Psoas muscle (tissue), 8 donors: ENCODE data around the gene CEP70. TPM values are rescaled to one million over a fixed set of nuclear protein-coding genes. Genes with fewer than 3 reads are reported as not detected.
"Not testable (repeated sequence)": the region's sequence is repeated elsewhere in the genome, so short reads cannot be mapped to it uniquely, and the experiment has no call there.

Source experiments
- ATAC-seq, 4 donors: fragments of 200-7000 bp; cut with Tn5 transposase; one replicate each; pipeline ENCODE4 v1.9.1; 2020; ENCODE audit warnings: moderate library complexity in 3 of 4, mild to moderate bottlenecking in 2 of 4
- DNase-seq, 2 donors: peaks; one replicate each; pipeline ENCODE4 v3.0.0-alpha.2; 2020
- H3K27ac ChIP-seq: fragments of 200-600 bp; one replicate; pipeline ENCODE4 v1.8.0; 2022
- H3K27me3 ChIP-seq, 3 donors: fragments of 200-600 bp in 1 of 3; one replicate each; pipeline versions ENCODE4 v1.6.1 to v1.8.0; 2013 to 2022; ENCODE audit warnings: low read length in 2 of 3, mild to moderate bottlenecking in 2 of 3, moderate library complexity in 1 of 3; ENCODE audit not compliant: insufficient read depth in 3 of 3
- H3K36me3 ChIP-seq, 2 donors: fragments of 200-600 bp in 1 of 2; one replicate each; pipeline versions ENCODE4 v1.6.1 to v1.8.0; 2013 to 2022; ENCODE audit warnings: low read depth in 1 of 2, mild to moderate bottlenecking in 1 of 2, moderate library complexity in 1 of 2; ENCODE audit not compliant: insufficient read depth in 1 of 2
- H3K4me1 ChIP-seq: fragments of 200-600 bp; one replicate; pipeline ENCODE4 v1.8.0; 2022
- H3K4me3 ChIP-seq: fragments of 200-600 bp; one replicate; pipeline ENCODE4 v1.8.0; 2022; ENCODE audit warnings: mild to moderate bottlenecking
- H3K9me3 ChIP-seq: fragments of 200-600 bp; one replicate; pipeline ENCODE4 v1.8.0; 2022
- CTCF ChIP-seq: fragments of 200-600 bp; IDR thresholded peaks from one replicate; pipeline ENCODE4 v1.8.0; 2022; ENCODE audit warnings: antibody characterized with exemption
- WGBS, 3 donors: extraction: QIAGEN DNeasy Blood & Tissue Kit; methylation state at CpG; one replicate each; pipeline versions ENCODE4 v1.1.6 to v1.1.7; 2013; 5-methylcytosine and 5-hydroxymethylcytosine counted together
- intact Hi-C, 2 donors: fragments of 100-400 bp; cut with DNase I; formaldehyde crosslinking; loops; one replicate each; pipeline versions ENCODE4 v1.11.0 to v1.14.2; 2022
- polyA plus RNA-seq, 3 donors: library from polyadenylated mRNA; stranded (reverse); fragments of 200-250 nt; gene quantifications; one replicate each; pipeline ENCODE4 v1.2.3, GENCODE V29; 2013
- total RNA-seq, 4 donors: library from RNA; stranded (reverse); fragmentation: NEBNext Ultra II Directional in 2 of 4; extraction: Animal tissue kit (Norgen Biotek cat#: 25700) in 2 of 4; gene quantifications; one replicate each; pipeline versions ENCODE4 v1.2.1 to v1.2.4, GENCODE V29; 2021 to 2023
- donor health status: healthy with polysubstance abuse.
- donor health status: DM: no; HTN: no; CAD: no; lungs with moderate emphysema.
- donor health status: Bipolar disorder and iron deficiency.
- donor health status: healthy.
- donor health status: DM: yes; HTN: yes; CAD: no.
- donor health status: DM: no; HTN: no; CAD: no.
- donor health status: DM: no; HTN: no; CAD: no.
- donor health status: DM: yes; HTN: yes; CAD: no.

Gene CEP70
- total and polyA plus RNA-seq, 7 donors: 4.1 to 30.4 (median 21.4) TPM

GRCh38 chr3:138600100-138600745 lies 6.2 kb upstream of the CEP70 start:
- 68 to 78% (median 73%) methylated on average over 7 to 8 of the region's 8 CpGs for WGBS, 3 donors
- no peak for DNase-seq
- Histone ChIP-seq H3K4me3 (no peak overlapping the region), H3K27ac (no peak overlapping the region), H3K36me3 (peaks cover 0 to 5% of the 10 kb centered on the region in 2 donors), H3K4me1 (no peaks in the 10 kb centered on the region), H3K9me3 (no peaks in the 10 kb centered on the region), H3K27me3 (no peaks in the 10 kb centered on the region)
- intact Hi-C loops: loop anchor here in 1 of 2 donors (10.0 kb wide), 1 partner anchor 235 kb away; the partner anchor contains the start of gene PIK3CB
- no peak for ATAC-seq
- no peak for TF ChIP-seq CTCF

GRCh38 chr3:138598534-138598933 lies 4.5 kb upstream of the CEP70 start:
- Histone ChIP-seq H3K27me3 (no peaks in the 10 kb centered on the region), H3K4me3 (no peak overlapping the region), H3K36me3 (no peaks in the 10 kb centered on the region), H3K9me3 (no peaks in the 10 kb centered on the region), H3K4me1 (no peaks in the 10 kb centered on the region), H3K27ac (no peak overlapping the region)
- ATAC-seq (no peak), DNase-seq (no peak)
- no peak for TF ChIP-seq CTCF
- intact Hi-C loops: no loop called here
- 92 to 95% (median 95%) methylated on average over 3 of the region's 3 CpGs for WGBS, 3 donors

GRCh38 chr3:138597186-138597976 lies 3.3 kb upstream of the CEP70 start:
- H3K9me3 ChIP-seq, intact Hi-C loops, H3K27me3 ChIP-seq, DNase-seq, H3K36me3 ChIP-seq, H3K4me1 ChIP-seq, H3K4me3 ChIP-seq, H3K27ac ChIP-seq, ATAC-seq: not testable (repeated sequence)
- 91 to 94% (median 93%) methylated on average over 6 of the region's 6 CpGs for WGBS, 3 donors

- H3K36me3 ChIP-seq: peaks cover 0 to 4% of the 10 kb centered on the region in 2 donors
- 44 to 50% (median 47%) methylated on average over 6 of the region's 6 CpGs for WGBS, 3 donors
- peak overlapping the region; percentile 86 for H3K4me3 ChIP-seq
- no peaks in the 10 kb centered on the region for H3K4me1 ChIP-seq
- DNase-seq (no peak), ATAC-seq (no peak)
- H3K27me3 ChIP-seq: no peaks in the 10 kb centered on the region
- no peak for TF ChIP-seq CTCF
- intact Hi-C loops: loop anchor here (1.0 to 2.0 kb wide), 6 partner anchors 14 to 328 kb away; partner anchors contain the start of gene FAIM (in 1 of the 2)
- H3K9me3 ChIP-seq: no peaks in the 10 kb centered on the region
- peak overlapping the region; percentile 94 for H3K27ac ChIP-seq
Observed at GRCh38 chr3:138594935-138595610, 1.0 kb upstream of the CEP70 start.
